HepG2 (cell line): Measurements from ENCODE around the gene NPDC1. TPM values are rescaled to one million over a fixed set of nuclear protein-coding genes. Genes with fewer than 3 reads are reported as not detected.

ENCODE experiments used
- CSRNP1 ChIP-seq: sonication (generic); formaldehyde crosslinking; IDR thresholded peaks from 2 replicates; pipeline ENCODE4 v1.8.1; 2023; ENCODE audit warnings: mild to moderate bottlenecking, missing genetic modification reagents
- GABPA ChIP-seq, 2 experiments: IDR thresholded peaks; 2 replicates each; pipeline ENCODE4 v1.6.1; 2011 to 2016; ENCODE audit warnings: low read depth in 2 of 2, low read length in 1 of 2, missing biosample characterization in 1 of 2, missing genetic modification characterization in 1 of 2
- MATR3 ChIP-seq: sonication (generic); formaldehyde crosslinking; IDR thresholded peaks from 2 replicates; pipeline ENCODE4 v1.4.0; 2020; ENCODE audit warnings: missing genetic modification reagents
- PAF1 ChIP-seq: IDR thresholded peaks from 2 replicates; pipeline ENCODE4 v1.6.1; 2016; ENCODE audit warnings: missing genetic modification reagents, missing compliant biosample characterization
- PCBP2 ChIP-seq: fragments of 200-400 bp; formaldehyde crosslinking; optimal IDR thresholded peaks from 2 replicates; pipeline ENCODE3; 2018; ENCODE audit warnings: low read length, low read depth; ENCODE audit not compliant: poor library complexity, severe bottlenecking
- PHF21A ChIP-seq: sonication (generic); formaldehyde crosslinking; IDR thresholded peaks from 2 replicates; pipeline ENCODE4 v1.5.0; 2020; ENCODE audit warnings: mild to moderate bottlenecking, missing genetic modification reagents
- POLR2G ChIP-seq: fragments of 200-400 bp; formaldehyde crosslinking; IDR thresholded peaks from 2 replicates; pipeline ENCODE4 v1.6.1; 2018; ENCODE audit warnings: mild to moderate bottlenecking, low read depth, low read length, moderate library complexity
- SALL1 ChIP-seq: sonication (generic); formaldehyde crosslinking; IDR thresholded peaks from 2 replicates; pipeline ENCODE4 v1.8.0; 2022; ENCODE audit warnings: mild to moderate bottlenecking, missing genetic modification reagents
- SIX4 ChIP-seq: sonication (generic); formaldehyde crosslinking; IDR thresholded peaks from 2 replicates; pipeline ENCODE4 v1.4.0; 2020; ENCODE audit warnings: missing genetic modification reagents
- SMAD1 ChIP-seq: sonication (generic); formaldehyde crosslinking; IDR thresholded peaks from 2 replicates; pipeline ENCODE4 v1.4.0; 2020; ENCODE audit warnings: missing genetic modification reagents, low read depth, mild to moderate bottlenecking, borderline replicate concordance
- SYNCRIP ChIP-seq: fragments of 200-400 bp; formaldehyde crosslinking; IDR thresholded peaks from 2 replicates; pipeline ENCODE4 v1.6.1; 2018; ENCODE audit warnings: mild to moderate bottlenecking, low read depth, low read length; ENCODE audit not compliant: insufficient read depth
- TEAD2 ChIP-seq: sonication (generic); formaldehyde crosslinking; IDR thresholded peaks from 2 replicates; pipeline ENCODE4 v1.9.0; 2021; ENCODE audit warnings: missing genetic modification reagents
- TOPORS ChIP-seq: sonication (generic); formaldehyde crosslinking; IDR thresholded peaks from 2 replicates; pipeline ENCODE4 v1.8.0; 2023; ENCODE audit warnings: mild to moderate bottlenecking, missing genetic modification reagents
- ZBTB1 ChIP-seq: sonication (generic); formaldehyde crosslinking; IDR thresholded peaks from 2 replicates; pipeline ENCODE4 v1.4.0; 2020; ENCODE audit warnings: missing genetic modification reagents, borderline replicate concordance
- ZIK1 ChIP-seq: sonication (generic); formaldehyde crosslinking; IDR thresholded peaks from 2 replicates; pipeline ENCODE4 v1.5.0; 2020; ENCODE audit warnings: mild to moderate bottlenecking, low read depth, missing genetic modification reagents, borderline replicate concordance
- ZNF337 ChIP-seq: sonication (generic); formaldehyde crosslinking; IDR thresholded peaks from 2 replicates; pipeline ENCODE4 v1.5.1; 2020; ENCODE audit warnings: missing genetic modification reagents, low read depth, mild to moderate bottlenecking, borderline replicate concordance
- ZNF7 ChIP-seq: IDR thresholded peaks from 2 replicates; pipeline ENCODE4 v1.6.1; 2016; ENCODE audit warnings: missing biosample characterization, missing genetic modification reagents
- ZSCAN22 ChIP-seq: sonication (generic); formaldehyde crosslinking; IDR thresholded peaks from 2 replicates; pipeline ENCODE4 v1.4.0; 2020; ENCODE audit warnings: mild to moderate bottlenecking, missing genetic modification reagents
- polyA plus RNA-seq, 8 experiments: library from polyadenylated mRNA; depleted of rRNA in 3 of 8; stranded (reverse) in 7 of 8; unstranded in 1 of 8; fragments of >200 nt; fragmentation: Illumina TruSeq in 4 of 8; extraction: Trizol in 4 of 8; gene quantifications; 2 replicates each; pipeline versions ENCODE4 v1.2.1 to v1.2.3, GENCODE V29; 2011 to 2016; ENCODE audit warnings: low read depth in 4 of 8, missing spikeins in 1 of 8, mixed read lengths in 1 of 8; ENCODE audit not compliant: insufficient read depth in 1 of 8
- total RNA-seq, 5 experiments: library from RNA; depleted of rRNA; stranded (reverse); fragments of >200 nt; fragmentation: Illumina TruSeq; extraction: Trizol; gene quantifications; 2 replicates each; pipeline ENCODE4 v1.2.3, GENCODE V29; 2016; ENCODE audit warnings: low read depth in 1 of 5
- TF ChIP-seq, protein P1 (sequence below): sonication (generic); formaldehyde crosslinking; IDR thresholded peaks from 2 replicates; pipeline ENCODE4 v1.9.0; 2021; ENCODE audit warnings: missing genetic modification reagents, borderline replicate concordance
- TF ChIP-seq, protein P2 (sequence below): sonication (generic); formaldehyde crosslinking; IDR thresholded peaks from 2 replicates; pipeline ENCODE4 v1.8.0; 2022; ENCODE audit warnings: mild to moderate bottlenecking, missing genetic modification reagents, moderate library complexity
- TF ChIP-seq, protein P3 (sequence below): sonication (generic); formaldehyde crosslinking; IDR thresholded peaks from 2 replicates; pipeline ENCODE4 v1.8.1; 2023; ENCODE audit warnings: mild to moderate bottlenecking, missing genetic modification reagents, borderline replicate concordance
- TF ChIP-seq, protein P4 (sequence below): IDR thresholded peaks from 2 replicates; pipeline ENCODE4 v1.6.1; 2016; ENCODE audit warnings: control low read depth

NPDC1 gene
- total and polyA plus RNA-seq, 2 of the 13 experiments (the other 11 are each of a cell fraction or from before 2014, with no cell fraction given), result 0.84 to 5.4 TPM

DNA sequence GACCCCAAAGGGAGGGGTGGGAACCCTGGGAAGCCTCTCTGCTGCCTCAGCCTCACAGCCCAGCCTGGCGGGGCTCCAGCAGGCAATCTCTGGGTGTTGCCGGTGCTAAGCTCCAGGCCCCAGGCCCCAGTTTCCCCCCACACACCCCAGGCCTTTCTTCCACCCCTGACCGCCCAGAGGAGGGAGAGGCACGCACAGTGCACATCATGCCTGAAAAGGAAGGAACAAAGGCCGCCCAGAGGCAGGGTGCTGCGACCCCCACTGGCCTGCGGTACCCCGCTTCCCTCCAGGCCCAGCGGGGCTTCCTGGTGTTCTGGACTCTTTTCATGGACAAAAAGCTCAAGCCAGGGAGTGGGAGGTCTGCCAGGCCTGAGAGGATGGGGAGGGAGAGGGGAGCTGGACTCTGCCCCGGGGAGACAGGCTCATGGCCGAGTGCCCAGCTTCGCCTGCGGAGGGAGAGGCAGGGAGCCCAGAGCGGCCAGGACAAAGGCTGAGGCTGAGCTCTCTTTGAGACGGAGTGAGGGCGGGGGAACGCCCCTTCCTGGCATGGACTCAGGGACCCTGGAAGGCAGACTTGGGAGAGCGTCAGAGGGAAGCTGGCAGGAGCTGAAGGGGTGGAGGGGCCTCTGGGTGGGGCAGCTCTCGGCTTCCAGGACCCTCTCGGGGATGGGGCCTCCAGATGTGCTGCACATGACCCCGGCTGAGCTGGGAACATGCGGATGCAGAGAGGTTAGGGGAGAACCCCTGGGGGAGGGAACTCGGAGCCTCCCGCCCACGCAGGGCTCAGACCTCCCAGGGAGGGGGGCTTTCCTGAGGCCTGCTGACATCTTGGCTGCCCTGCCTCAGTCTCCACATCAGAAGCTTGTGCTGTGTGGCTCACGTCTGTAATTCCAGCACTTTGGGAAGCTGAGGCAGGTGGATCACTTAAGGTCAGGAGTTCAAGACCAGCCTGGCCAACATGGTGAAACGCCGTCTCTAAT lies 9.7 kb upstream of the NPDC1 start (continued):
- TF ChIP-seq, protein P1, sequence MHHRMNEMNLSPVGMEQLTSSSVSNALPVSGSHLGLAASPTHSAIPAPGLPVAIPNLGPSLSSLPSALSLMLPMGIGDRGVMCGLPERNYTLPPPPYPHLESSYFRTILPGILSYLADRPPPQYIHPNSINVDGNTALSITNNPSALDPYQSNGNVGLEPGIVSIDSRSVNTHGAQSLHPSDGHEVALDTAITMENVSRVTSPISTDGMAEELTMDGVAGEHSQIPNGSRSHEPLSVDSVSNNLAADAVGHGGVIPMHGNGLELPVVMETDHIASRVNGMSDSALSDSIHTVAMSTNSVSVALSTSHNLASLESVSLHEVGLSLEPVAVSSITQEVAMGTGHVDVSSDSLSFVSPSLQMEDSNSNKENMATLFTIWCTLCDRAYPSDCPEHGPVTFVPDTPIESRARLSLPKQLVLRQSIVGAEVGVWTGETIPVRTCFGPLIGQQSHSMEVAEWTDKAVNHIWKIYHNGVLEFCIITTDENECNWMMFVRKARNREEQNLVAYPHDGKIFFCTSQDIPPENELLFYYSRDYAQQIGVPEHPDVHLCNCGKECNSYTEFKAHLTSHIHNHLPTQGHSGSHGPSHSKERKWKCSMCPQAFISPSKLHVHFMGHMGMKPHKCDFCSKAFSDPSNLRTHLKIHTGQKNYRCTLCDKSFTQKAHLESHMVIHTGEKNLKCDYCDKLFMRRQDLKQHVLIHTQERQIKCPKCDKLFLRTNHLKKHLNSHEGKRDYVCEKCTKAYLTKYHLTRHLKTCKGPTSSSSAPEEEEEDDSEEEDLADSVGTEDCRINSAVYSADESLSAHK (CRISPR knock-in tag), result no peak
- no peak for TF ChIP-seq ZSCAN22 (CRISPR knock-in tag)
- TF ChIP-seq, protein P2, sequence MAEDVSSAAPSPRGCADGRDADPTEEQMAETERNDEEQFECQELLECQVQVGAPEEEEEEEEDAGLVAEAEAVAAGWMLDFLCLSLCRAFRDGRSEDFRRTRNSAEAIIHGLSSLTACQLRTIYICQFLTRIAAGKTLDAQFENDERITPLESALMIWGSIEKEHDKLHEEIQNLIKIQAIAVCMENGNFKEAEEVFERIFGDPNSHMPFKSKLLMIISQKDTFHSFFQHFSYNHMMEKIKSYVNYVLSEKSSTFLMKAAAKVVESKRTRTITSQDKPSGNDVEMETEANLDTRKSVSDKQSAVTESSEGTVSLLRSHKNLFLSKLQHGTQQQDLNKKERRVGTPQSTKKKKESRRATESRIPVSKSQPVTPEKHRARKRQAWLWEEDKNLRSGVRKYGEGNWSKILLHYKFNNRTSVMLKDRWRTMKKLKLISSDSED (CRISPR knock-in tag), result no peak
- TF ChIP-seq, protein P3, sequence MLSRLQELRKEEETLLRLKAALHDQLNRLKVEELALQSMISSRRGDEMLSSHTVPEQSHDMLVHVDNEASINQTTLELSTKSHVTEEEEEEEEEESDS (CRISPR knock-in tag), result no peak
- TF ChIP-seq CSRNP1 (CRISPR knock-in tag), result no peak; the same call in 1 of the 2 replicates
- TF ChIP-seq POLR2G, result peak; percentile 90
- TF ChIP-seq SIX4 (CRISPR knock-in tag), result 0 out of 2 replicates have a peak, but pooled peaks have one; percentile 19
- no peak; the same call in 1 of the 2 replicates for TF ChIP-seq TOPORS
- no peak for TF ChIP-seq PCBP2
- no peak for TF ChIP-seq TEAD2
- TF ChIP-seq ZNF7 (CRISPR knock-in tag), result no peak
- TF ChIP-seq MATR3, result no peak
- no peak; the same call in 1 of the 2 replicates for TF ChIP-seq SMAD1 (CRISPR knock-in tag)
- TF ChIP-seq SALL1 (CRISPR knock-in tag), result peak; percentile 72
- TF ChIP-seq ZIK1 (CRISPR knock-in tag), result 0 out of 2 replicates have a peak, but pooled peaks have one; percentile 47
- TF ChIP-seq ZNF337 (CRISPR knock-in tag), result no peak
- peak; percentile 91 for TF ChIP-seq PHF21A (CRISPR knock-in tag)
- TF ChIP-seq GABPA (IDR thresholded peaks at IDR 0.05; ENCODE audit: low read depth, low read length), result no peak
- no peak; the same call in 1 of the 2 replicates for TF ChIP-seq GABPA (CRISPR knock-in tag; IDR thresholded peaks at IDR 0.05; ENCODE audit: low read depth)
- TF ChIP-seq PAF1 (CRISPR knock-in tag), result no peak
- no peak for TF ChIP-seq ZBTB1 (CRISPR knock-in tag)
- TF ChIP-seq, protein P4, sequence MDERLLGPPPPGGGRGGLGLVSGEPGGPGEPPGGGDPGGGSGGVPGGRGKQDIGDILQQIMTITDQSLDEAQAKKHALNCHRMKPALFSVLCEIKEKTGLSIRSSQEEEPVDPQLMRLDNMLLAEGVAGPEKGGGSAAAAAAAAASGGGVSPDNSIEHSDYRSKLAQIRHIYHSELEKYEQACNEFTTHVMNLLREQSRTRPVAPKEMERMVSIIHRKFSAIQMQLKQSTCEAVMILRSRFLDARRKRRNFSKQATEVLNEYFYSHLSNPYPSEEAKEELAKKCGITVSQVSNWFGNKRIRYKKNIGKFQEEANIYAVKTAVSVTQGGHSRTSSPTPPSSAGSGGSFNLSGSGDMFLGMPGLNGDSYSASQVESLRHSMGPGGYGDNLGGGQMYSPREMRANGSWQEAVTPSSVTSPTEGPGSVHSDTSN, result no peak
- TF ChIP-seq SYNCRIP, result no peak
